NCI-H2107 treated with DMSO at 0.1 percent for 48 hours (cell line): ENCODE measurements around the gene PRPF4.
"Not testable (repeated sequence)": the region's sequence is repeated elsewhere in the genome, so short reads cannot be mapped to it uniquely, and the experiment has no call there.

Experiments used
- DNase-seq: peaks from one replicate; lab custom pipeline; 2025; ENCODE audit not compliant: unreplicated experiment; lab: John Stamatoyannopoulos, UW

The PRPF4 gene

GRCh38 chr9:113275157-113276131, at the start of gene PRPF4, which contains the start of gene CDC26:
PRPF4 (plus strand) TSS chr9:113275658; CDS start chr9:113275744, 86 bp downstream.
CDC26 (minus strand) TSS chr9:113275572; CDS start chr9:113272507, 3,065 bp downstream.
- DNase-seq, result peak; percentile 96

- no peak for DNase-seq
These were observed 48.0 kb upstream of the PRPF4 start for GRCh38 chr9:113227436-113227835.

GRCh38 chr9:113228130-113228665, 47.3 kb upstream of the PRPF4 start:
- peak; percentile 25 for DNase-seq

- DNase-seq, result no peak
These were observed 43.8 kb upstream of the PRPF4 start for GRCh38 chr9:113231701-113232100.

GRCh38 chr9:113235701-113236255, 39.7 kb upstream of the PRPF4 start:
- not testable (repeated sequence) for DNase-seq

GRCh38 chr9:113237026-113237425, 38.4 kb upstream of the PRPF4 start:
- no peak for DNase-seq

GRCh38 chr9:113238202-113238858, 37.1 kb upstream of the PRPF4 start:
- DNase-seq, result no peak

GRCh38 chr9:113238859-113239232, 36.6 kb upstream of the PRPF4 start:
- DNase-seq, result no peak

GRCh38 chr9:113241161-113241560, 34.3 kb upstream of the PRPF4 start:
- DNase-seq, result no peak

- DNase-seq, result no peak
These were observed 30.9 kb upstream of the PRPF4 start for GRCh38 chr9:113244556-113244955.

- DNase-seq, result no peak
These were observed 29.6 kb upstream of the PRPF4 start for GRCh38 chr9:113245894-113246293.

GRCh38 chr9:113246928-113247327, 28.5 kb upstream of the PRPF4 start:
- no peak for DNase-seq

- no peak for DNase-seq
These were observed 27.8 kb upstream of the PRPF4 start for GRCh38 chr9:113247640-113248039.

GRCh38 chr9:113249661-113250060, 25.8 kb upstream of the PRPF4 start:
- not testable (repeated sequence) for DNase-seq

- no peak for DNase-seq
These were observed 24.7 kb upstream of the PRPF4 start for GRCh38 chr9:113250807-113251206.

GRCh38 chr9:113254991-113255390, 20.5 kb upstream of the PRPF4 start:
- no peak for DNase-seq

- no peak for DNase-seq
These were observed 20.0 kb upstream of the PRPF4 start for GRCh38 chr9:113255438-113255837.

GRCh38 chr9:113257863-113258262, 17.6 kb upstream of the PRPF4 start:
- DNase-seq, result no peak

GRCh38 chr9:113258282-113258681, 17.2 kb upstream of the PRPF4 start:
- DNase-seq, result no peak

GRCh38 chr9:113261917-113262671, 13.4 kb upstream of the PRPF4 start:
- no peak for DNase-seq

- no peak for DNase-seq
These were observed 9.3 kb upstream of the PRPF4 start for GRCh38 chr9:113266174-113266573.
